ENCODE measurements around the gene ODR4.
"Not testable (repeated sequence)": the region's sequence is repeated elsewhere in the genome, so short reads cannot be mapped to it uniquely, and the experiment has no call there.

The ODR4 gene

GRCh38 chr1:186446152-186446551 lies 70.5 kb downstream of the ODR4 start:
- Histone ChIP-seq H3K27me3 (ENCODE audit: insufficient read depth, low read length) (no peaks in the 10 kb centered on the region), H3K4me2 (ENCODE audit: low read length) (no peak overlapping the region), H3K27ac (ENCODE audit: low read depth, low read length, poor library complexity, severe bottlenecking) (no peak overlapping the region), H3F3A (ENCODE audit: insufficient read depth, low read length) (no peaks in the 10 kb centered on the region), H2AFZ (ENCODE audit: low read length) (no peak overlapping the region), H3K9me2 (ENCODE audit: low read depth, low read length) (no peaks in the 10 kb centered on the region), H3K4me1 (ENCODE audit: insufficient read depth, low read length, severe bottlenecking) (no peaks in the 10 kb centered on the region), H4K20me1 (ENCODE audit: insufficient read depth, low read length) (no peaks in the 10 kb centered on the region), H3K9me3 (ENCODE audit: low read length) (no peaks in the 10 kb centered on the region), H3K9ac (ENCODE audit: low read length) (no peak overlapping the region), H3K4me3 (ENCODE audit: low read depth, low read length, poor library complexity, severe bottlenecking) (no peak overlapping the region), H3K79me2 (ENCODE audit: insufficient read depth, low read length) (no peaks in the 10 kb centered on the region), H3K36me3 (ENCODE audit: insufficient read depth, low read length) (no peaks in the 10 kb centered on the region)
- no peak for TF ChIP-seq EZH2 (IDR thresholded peaks at IDR 0.05; ENCODE audit: borderline replicate concordance, low read length)
- TF ChIP-seq CTCF (IDR thresholded peaks at IDR 0.05; ENCODE audit: low read length): no peak

GRCh38 chr1:186454981-186455380 lies 79.3 kb downstream of the ODR4 start:
- no peaks in the 10 kb centered on the region for H3K27me3 ChIP-seq (ENCODE audit: insufficient read depth, low read length)
- H3K9me3 ChIP-seq (ENCODE audit: low read length): no peaks in the 10 kb centered on the region
- H3K9ac ChIP-seq (ENCODE audit: low read length): no peak overlapping the region
- H4K20me1 ChIP-seq (ENCODE audit: insufficient read depth, low read length): no peaks in the 10 kb centered on the region
- no peaks in the 10 kb centered on the region for H3K9me2 ChIP-seq (ENCODE audit: low read depth, low read length)
- TF ChIP-seq CTCF (IDR thresholded peaks at IDR 0.05; ENCODE audit: low read length) (no peak), EZH2 (IDR thresholded peaks at IDR 0.05; ENCODE audit: borderline replicate concordance, low read length) (no peak)
- H3K27ac ChIP-seq (ENCODE audit: low read depth, low read length, poor library complexity, severe bottlenecking): no peak overlapping the region
- no peaks in the 10 kb centered on the region for H3K36me3 ChIP-seq (ENCODE audit: insufficient read depth, low read length)
- H3F3A ChIP-seq (ENCODE audit: insufficient read depth, low read length): no peaks in the 10 kb centered on the region
- H3K4me2 ChIP-seq (ENCODE audit: low read length): no peak overlapping the region
- no peak overlapping the region for H2AFZ ChIP-seq (ENCODE audit: low read length)
- no peaks in the 10 kb centered on the region for H3K79me2 ChIP-seq (ENCODE audit: insufficient read depth, low read length)
- no peaks in the 10 kb centered on the region for H3K4me1 ChIP-seq (ENCODE audit: insufficient read depth, low read length, severe bottlenecking)
- no peak overlapping the region for H3K4me3 ChIP-seq (ENCODE audit: low read depth, low read length, poor library complexity, severe bottlenecking)

- no peaks in the 10 kb centered on the region for H3K9me3 ChIP-seq (ENCODE audit: low read length)
- no peaks in the 10 kb centered on the region for H3F3A ChIP-seq (ENCODE audit: insufficient read depth, low read length)
- H3K4me2 ChIP-seq (ENCODE audit: low read length): no peak overlapping the region
- TF ChIP-seq EZH2 (IDR thresholded peaks at IDR 0.05; ENCODE audit: borderline replicate concordance, low read length) (no peak), CTCF (IDR thresholded peaks at IDR 0.05; ENCODE audit: low read length) (no peak)
- H3K27me3 ChIP-seq (ENCODE audit: insufficient read depth, low read length): no peaks in the 10 kb centered on the region
- no peaks in the 10 kb centered on the region for H3K4me1 ChIP-seq (ENCODE audit: insufficient read depth, low read length, severe bottlenecking)
- no peak overlapping the region for H2AFZ ChIP-seq (ENCODE audit: low read length)
- H3K9ac ChIP-seq (ENCODE audit: low read length): no peak overlapping the region
- no peak overlapping the region for H3K4me3 ChIP-seq (ENCODE audit: low read depth, low read length, poor library complexity, severe bottlenecking)
- no peaks in the 10 kb centered on the region for H3K36me3 ChIP-seq (ENCODE audit: insufficient read depth, low read length)
- no peak overlapping the region for H3K27ac ChIP-seq (ENCODE audit: low read depth, low read length, poor library complexity, severe bottlenecking)
- H3K9me2 ChIP-seq (ENCODE audit: low read depth, low read length): no peaks in the 10 kb centered on the region
- no peaks in the 10 kb centered on the region for H4K20me1 ChIP-seq (ENCODE audit: insufficient read depth, low read length)
- no peaks in the 10 kb centered on the region for H3K79me2 ChIP-seq (ENCODE audit: insufficient read depth, low read length)
Observed at GRCh38 chr1:186456729-186457255, 81.2 kb downstream of the ODR4 start.

- H3K4me1 ChIP-seq (ENCODE audit: insufficient read depth, low read length, severe bottlenecking); H3K9me3 ChIP-seq (ENCODE audit: low read length); H3K9ac ChIP-seq (ENCODE audit: low read length); H3K4me2 ChIP-seq (ENCODE audit: low read length); H2AFZ ChIP-seq (ENCODE audit: low read length); H3K4me3 ChIP-seq (ENCODE audit: low read depth, low read length, poor library complexity, severe bottlenecking); H3K27ac ChIP-seq (ENCODE audit: low read depth, low read length, poor library complexity, severe bottlenecking); H3F3A ChIP-seq (ENCODE audit: insufficient read depth, low read length); H3K27me3 ChIP-seq (ENCODE audit: insufficient read depth, low read length); H3K36me3 ChIP-seq (ENCODE audit: insufficient read depth, low read length); H4K20me1 ChIP-seq (ENCODE audit: insufficient read depth, low read length); H3K79me2 ChIP-seq (ENCODE audit: insufficient read depth, low read length); H3K9me2 ChIP-seq (ENCODE audit: low read depth, low read length): not testable (repeated sequence)
Observed at GRCh38 chr1:186459161-186459560, 83.5 kb downstream of the ODR4 start.

Data from OCI-LY1 (cell line).